ENCODE results near the gene FIBCD1. TPM values are rescaled to one million over a fixed set of nuclear protein-coding genes. Genes with fewer than 3 reads are reported as not detected.

FIBCD1 gene
- total RNA-seq, 2 experiments from 2014 or later = not detected

- ChIA-PET POLR2A (no interaction called here), CTCF (no interaction called here)
- Mint-ChIP-seq H3K9me3 (no peaks in the 10 kb centered on the region), H3K4me3 (no peak overlapping the region), H3K4me1 (no peaks in the 10 kb centered on the region), H3K27me3 (no peaks in the 10 kb centered on the region), H3K36me3 (ENCODE audit: low read depth) (no peaks in the 10 kb centered on the region), H3K27ac (no peak overlapping the region)
- no peak for DNase-seq
Measured at GRCh38 chr9:130897848-130898551, 41.0 kb downstream of the FIBCD1 start.

DNA sequence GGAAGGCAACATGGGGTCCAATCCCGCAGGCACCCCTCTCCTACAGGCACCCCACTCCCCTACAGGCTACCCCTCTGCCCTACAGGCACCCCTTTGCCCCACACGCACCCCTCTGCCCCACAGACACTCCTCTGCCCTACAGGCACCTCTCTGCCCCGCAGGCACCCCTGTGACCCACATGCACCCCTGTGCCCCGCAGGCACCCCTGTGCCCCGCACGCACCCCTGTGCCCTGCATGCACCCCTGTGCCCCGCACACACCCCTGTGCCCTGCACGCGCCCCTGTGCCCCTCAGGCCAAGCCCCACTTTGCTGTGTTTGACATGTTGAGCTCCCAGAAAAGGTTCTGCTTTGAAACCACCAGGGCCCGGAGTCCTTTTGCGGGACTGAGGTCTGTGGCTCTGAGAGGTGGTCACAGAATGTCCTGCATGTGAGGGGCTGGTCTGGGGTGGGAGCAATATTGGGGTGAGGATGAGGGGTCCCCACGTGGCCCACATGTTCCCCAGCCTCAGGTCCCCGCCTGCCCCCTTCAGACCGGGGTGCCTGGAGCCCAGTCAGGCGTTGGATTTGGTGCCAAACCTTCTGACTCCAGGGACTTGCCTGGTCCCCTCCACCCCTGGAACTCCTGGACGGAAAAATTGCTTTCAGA, 41.8 kb downstream of the FIBCD1 start:
- Mint-ChIP-seq H3K4me1 (no peaks in the 10 kb centered on the region), H3K9me3 (no peaks in the 10 kb centered on the region), H3K27ac (no peak overlapping the region), H3K4me3 (no peak overlapping the region), H3K27me3 (no peaks in the 10 kb centered on the region), H3K36me3 (ENCODE audit: low read depth) (no peaks in the 10 kb centered on the region)
- ChIA-PET POLR2A (no interaction called here), CTCF (no interaction called here)
- DNase-seq = no peak

DNA sequence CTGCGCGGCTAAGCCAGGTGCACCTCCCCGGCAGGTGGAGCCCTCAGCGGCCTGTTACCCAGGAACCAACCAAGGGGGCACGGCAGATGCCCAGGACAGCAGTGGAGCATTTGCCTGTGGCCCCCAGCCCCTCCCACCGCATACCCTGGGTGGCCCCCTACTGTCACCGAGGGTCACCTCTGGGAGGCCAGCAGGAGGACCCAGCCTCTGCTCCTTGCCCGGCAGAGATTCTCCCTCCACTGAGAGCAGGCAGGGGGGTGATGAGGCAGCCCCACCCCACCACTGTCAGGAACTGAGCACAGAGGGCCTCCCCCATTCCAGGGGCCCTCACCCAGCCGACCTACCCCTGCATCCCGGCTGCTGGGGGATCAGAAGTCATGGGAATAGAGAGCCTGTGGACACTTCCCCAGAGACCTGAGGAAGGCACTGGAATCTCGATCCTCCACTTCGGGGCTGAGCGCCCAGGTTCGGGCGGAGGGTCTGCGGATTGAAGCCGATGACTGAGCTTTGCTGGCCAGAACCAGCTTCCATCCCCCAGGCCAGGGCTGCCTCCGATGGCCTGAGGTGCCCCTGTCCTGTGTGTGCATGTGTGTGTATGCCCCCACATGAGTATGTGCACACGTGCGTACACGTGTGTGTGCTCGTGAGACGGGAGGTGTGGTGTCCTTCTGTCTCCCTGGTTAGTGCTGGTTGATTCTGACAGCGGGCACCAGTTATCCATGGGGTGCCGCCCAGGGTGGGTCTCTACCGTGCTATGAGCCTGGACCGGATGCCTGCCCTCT, 42.6 kb downstream of the FIBCD1 start, which contains the start of gene QRFP:
TSS of gene QRFP (minus strand) at position 580 of the 782 bp plus-strand sequence. CDS start 2,974 bp downstream, outside the sequence.
- H3K27ac Mint-ChIP-seq = no peak within 1 kb of the TSS
- no peaks in the 10 kb centered on the region for H3K9me3 Mint-ChIP-seq
- POLR2A ChIA-PET = no interaction called here
- no peaks in the 10 kb centered on the region for H3K4me1 Mint-ChIP-seq
- H3K27me3 Mint-ChIP-seq = no peaks in the 10 kb centered on the region
- no peak for DNase-seq
- CTCF ChIA-PET = no interaction called here
- no peak within 1 kb of the TSS for H3K4me3 Mint-ChIP-seq
- H3K36me3 Mint-ChIP-seq (ENCODE audit: low read depth) = no peaks in the 10 kb centered on the region

GRCh38 chr9:130895481-130896232, 43.4 kb downstream of the FIBCD1 start:
- DNase-seq = no peak
- CTCF ChIA-PET = interaction anchor here (0.6 to 1.4 kb wide), 3 partner anchors 12 to 43 kb away, joined by 3 to 5 read pairs (median 4); no protein-coding TSS in a partner anchor
- no peak overlapping the region for H3K4me3 Mint-ChIP-seq

DNA sequence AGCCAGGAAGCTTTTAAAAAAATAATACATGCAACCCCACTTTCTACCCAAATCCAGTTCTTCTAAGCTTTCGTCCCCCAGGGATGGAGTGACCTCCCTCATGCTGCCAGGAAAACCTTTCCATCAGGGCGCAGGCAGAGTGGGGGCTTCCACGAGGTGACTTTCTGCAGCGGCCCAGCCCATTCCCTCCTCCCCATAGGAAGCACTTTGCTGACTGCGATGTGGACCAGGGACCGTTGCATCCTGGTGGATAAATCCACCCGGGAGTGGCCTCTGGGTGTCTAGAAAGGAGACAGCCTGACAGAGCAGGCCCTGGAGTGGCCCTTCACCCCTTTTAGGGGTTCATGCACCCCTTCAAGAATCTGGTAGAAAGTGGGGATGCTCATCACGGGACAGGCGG, 44.0 kb downstream of the FIBCD1 start:
- POLR2A ChIA-PET = no interaction called here
- no peak overlapping the region for H3K4me3 Mint-ChIP-seq
- no peaks in the 10 kb centered on the region for H3K27me3 Mint-ChIP-seq
- no peak overlapping the region for H3K27ac Mint-ChIP-seq
- no peaks in the 10 kb centered on the region for H3K4me1 Mint-ChIP-seq
- no peak for DNase-seq
- H3K36me3 Mint-ChIP-seq (ENCODE audit: low read depth) = no peaks in the 10 kb centered on the region
- CTCF ChIA-PET = interaction anchor here (0.6 to 1.4 kb wide), 3 partner anchors 13 to 212 kb away, joined by 3 to 5 read pairs (median 3); no protein-coding TSS in a partner anchor
- no peaks in the 10 kb centered on the region for H3K9me3 Mint-ChIP-seq

More at GRCh38 chr9:130895481-130896232, 43.4 kb downstream of the FIBCD1 start:
- Mint-ChIP-seq H3K9me3 (no peaks in the 10 kb centered on the region), H3K4me1 (no peaks in the 10 kb centered on the region), H3K36me3 (ENCODE audit: low read depth) (no peaks in the 10 kb centered on the region), H3K27ac (no peak overlapping the region), H3K27me3 (no peaks in the 10 kb centered on the region)
- POLR2A ChIA-PET = no interaction called here

- H3K4me3 Mint-ChIP-seq = no peak overlapping the region
- CTCF ChIA-PET = interaction anchor here (0.6 to 1.4 kb wide), 3 partner anchors 13 to 212 kb away, joined by 3 to 5 read pairs (median 3); no protein-coding TSS in a partner anchor
- no peak overlapping the region for H3K27ac Mint-ChIP-seq
- DNase-seq = no peak
- no peaks in the 10 kb centered on the region for H3K36me3 Mint-ChIP-seq (ENCODE audit: low read depth)
- POLR2A ChIA-PET = no interaction called here
- no peaks in the 10 kb centered on the region for H3K4me1 Mint-ChIP-seq
- H3K27me3 Mint-ChIP-seq = no peaks in the 10 kb centered on the region
- no peaks in the 10 kb centered on the region for H3K9me3 Mint-ChIP-seq
Measured at GRCh38 chr9:130894546-130894945, 44.5 kb downstream of the FIBCD1 start.

DNA sequence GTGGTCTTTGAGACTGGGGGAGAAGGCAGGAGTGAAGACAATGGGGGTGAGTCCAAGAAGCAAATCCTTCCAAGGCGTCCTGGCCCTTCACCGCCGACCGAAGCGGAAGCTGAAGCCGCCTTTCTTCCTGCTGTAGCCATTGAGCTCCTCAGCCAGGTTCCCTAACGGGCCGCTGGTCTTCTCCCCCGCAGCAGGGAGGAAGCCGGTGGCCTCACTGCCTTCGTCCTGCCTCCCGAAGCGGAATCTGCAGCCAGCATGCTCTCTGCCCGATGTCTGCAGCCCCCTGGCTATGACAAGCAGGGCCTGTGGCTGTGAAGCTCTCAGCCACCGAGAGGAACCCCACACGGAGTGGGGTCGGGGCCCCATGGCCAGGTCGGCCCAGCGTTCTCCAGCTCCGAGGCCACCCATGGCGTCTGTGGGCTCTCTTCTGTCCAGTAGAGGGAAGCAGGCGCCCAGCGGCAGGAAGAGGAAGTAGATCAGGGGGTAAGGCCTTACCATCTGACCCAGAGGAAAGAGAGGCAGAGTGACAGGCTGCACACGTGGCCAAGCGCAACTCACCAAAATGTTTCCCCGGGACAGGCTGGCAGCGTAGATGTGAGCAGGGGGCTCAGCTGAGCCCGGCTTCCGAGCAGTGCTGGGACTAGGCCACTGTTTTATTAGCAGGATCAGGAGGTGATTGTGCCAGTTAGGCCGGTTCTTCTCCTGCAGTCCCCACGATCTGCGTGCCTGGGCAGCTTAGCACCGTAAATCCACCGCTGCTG, 45.5 kb downstream of the FIBCD1 start:
- Mint-ChIP-seq H3K36me3 (ENCODE audit: low read depth) (no peaks in the 10 kb centered on the region), H3K27ac (no peak overlapping the region), H3K4me1 (no peaks in the 10 kb centered on the region), H3K27me3 (no peaks in the 10 kb centered on the region), H3K4me3 (no peak overlapping the region), H3K9me3 (no peaks in the 10 kb centered on the region)
- DNase-seq = no peak
- POLR2A ChIA-PET = no interaction called here
- CTCF ChIA-PET = no interaction called here

DNA sequence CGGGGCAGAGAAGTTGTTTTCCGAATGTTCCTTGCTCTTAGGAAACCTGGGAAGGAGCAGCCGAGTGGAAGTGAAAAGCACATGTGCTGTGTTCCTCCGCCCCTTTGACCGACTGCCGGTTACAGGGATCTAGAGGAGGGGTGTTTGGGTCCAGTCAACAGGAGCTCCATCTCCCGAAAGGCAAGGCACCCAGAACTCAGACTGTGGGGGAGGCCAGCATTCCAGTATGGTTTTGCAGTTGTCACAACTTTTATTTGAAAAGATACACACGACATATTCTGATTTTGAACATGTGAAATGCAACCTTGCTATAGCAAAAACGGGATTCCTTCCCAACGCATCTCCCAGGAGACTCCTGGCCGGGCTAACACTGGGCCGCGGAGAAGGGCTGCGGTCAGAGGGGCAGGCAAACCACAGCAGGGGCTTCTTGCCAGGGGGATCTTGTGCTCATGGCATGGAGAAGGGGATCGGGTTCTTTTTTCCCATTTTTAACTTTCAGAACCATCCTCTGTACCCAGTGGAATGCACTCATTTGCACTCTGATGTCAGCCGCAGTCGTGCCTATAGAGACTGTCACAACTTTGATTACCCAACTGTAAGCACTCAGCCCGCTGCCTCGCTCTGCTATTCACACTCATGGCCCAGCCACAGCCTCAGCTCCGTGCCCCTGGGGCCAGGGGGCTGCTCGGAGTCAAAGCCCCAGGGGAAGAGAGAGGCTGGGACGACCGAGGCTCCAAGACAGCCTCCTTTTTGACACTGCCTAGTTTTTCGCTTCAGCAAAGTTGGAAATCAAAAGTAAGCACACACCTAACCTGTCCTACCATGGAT, 46.4 kb downstream of the FIBCD1 start:
- no peak overlapping the region for H3K27ac Mint-ChIP-seq
- DNase-seq = no peak
- H3K9me3 Mint-ChIP-seq = no peaks in the 10 kb centered on the region
- ChIA-PET CTCF (no interaction called here), POLR2A (no interaction called here)
- H3K4me3 Mint-ChIP-seq = no peak overlapping the region
- no peaks in the 10 kb centered on the region for H3K27me3 Mint-ChIP-seq
- no peaks in the 10 kb centered on the region for H3K36me3 Mint-ChIP-seq (ENCODE audit: low read depth)
- no peaks in the 10 kb centered on the region for H3K4me1 Mint-ChIP-seq

DNA sequence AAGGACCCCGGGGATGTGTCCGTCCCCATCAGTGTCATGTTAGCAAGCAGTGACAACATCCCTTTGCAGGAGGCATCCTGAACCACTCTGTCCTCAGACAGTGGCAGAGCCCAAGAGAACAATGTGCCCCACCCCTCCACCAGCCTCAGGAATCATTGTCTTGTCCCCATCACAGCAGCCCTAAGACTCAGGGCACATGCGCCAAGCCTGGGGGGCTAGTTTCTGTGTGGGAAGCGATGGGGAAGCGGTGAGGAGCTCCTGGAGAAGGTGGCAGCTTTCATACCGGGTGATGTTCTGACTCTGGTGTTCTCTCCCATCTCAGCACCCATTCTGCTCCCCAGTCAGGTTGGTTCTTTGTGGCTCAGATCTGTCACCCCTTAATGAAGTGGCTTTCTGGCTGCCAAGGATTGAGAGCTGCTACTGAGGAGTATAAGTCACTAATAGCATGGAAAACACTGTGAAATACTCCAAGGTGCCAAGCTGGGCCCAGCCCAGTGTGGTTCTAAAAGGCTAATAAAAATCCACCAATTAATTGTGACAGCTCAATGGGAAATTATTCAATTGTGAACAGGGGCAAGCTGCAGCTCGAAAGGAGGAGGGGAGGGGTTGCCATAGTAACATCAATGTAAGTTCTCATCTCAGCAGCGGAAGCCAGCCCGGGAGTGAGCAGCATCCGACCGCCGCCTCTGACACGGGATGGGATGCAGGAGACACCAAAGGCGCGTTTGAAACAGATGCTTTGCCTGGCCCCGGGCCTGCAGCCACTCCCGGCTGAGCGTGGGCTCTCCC, 47.2 kb downstream of the FIBCD1 start:
- Mint-ChIP-seq H3K27me3 (no peaks in the 10 kb centered on the region), H3K4me3 (no peak overlapping the region), H3K4me1 (no peaks in the 10 kb centered on the region), H3K36me3 (ENCODE audit: low read depth) (no peaks in the 10 kb centered on the region), H3K9me3 (no peaks in the 10 kb centered on the region), H3K27ac (no peak overlapping the region)
- CTCF ChIA-PET = interaction anchor here (0.6 kb wide), 1 partner anchor 501 kb away, joined by 4 read pairs; no protein-coding TSS in a partner anchor
- POLR2A ChIA-PET = no interaction called here
- DNase-seq = no peak

DNA sequence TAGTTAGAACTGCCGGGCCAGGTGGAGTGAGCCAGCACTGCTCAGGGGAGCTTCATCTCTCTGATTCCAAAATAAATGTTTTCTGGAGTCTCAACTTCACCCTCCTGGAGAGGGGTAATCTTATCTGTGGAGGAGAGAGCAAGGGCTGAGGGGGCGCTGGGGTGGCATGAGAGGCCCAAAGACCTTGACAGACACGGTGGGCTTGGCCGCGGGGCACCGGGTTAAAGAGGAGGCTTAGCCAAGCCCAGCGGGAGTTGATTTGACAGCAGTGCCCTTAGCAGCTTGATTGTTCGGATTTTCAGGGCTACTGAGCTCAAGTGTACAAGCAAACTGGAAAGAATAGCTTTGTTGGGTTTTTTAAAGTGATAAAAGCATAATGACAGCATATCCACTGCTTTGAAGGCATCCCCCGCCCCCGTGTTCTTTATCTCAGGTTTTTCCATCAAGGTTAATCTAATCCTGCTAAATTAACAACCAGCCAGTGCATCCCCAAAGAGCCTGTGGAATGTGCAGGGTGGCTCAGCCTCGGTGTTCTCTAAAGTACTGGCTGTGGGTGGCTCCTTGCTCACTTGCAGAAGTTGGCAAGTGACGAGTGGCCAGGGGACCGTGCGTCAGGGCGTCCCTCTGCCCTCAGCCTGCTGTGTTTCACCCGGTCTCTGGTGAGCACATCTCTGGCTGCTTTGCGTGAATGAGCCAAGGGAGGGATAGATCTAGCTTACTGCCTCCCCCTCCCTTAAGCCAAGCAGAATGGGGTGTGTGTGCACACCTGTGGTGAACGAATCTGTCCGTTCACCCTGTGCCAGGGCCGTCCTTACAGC, 48.0 kb downstream of the FIBCD1 start:
- Mint-ChIP-seq H3K27ac (no peak overlapping the region), H3K36me3 (ENCODE audit: low read depth) (no peaks in the 10 kb centered on the region), H3K4me1 (no peaks in the 10 kb centered on the region), H3K4me3 (no peak overlapping the region), H3K27me3 (no peaks in the 10 kb centered on the region), H3K9me3 (no peaks in the 10 kb centered on the region)
- no peak for DNase-seq
- ChIA-PET CTCF (interaction anchor here (1.1 to 1.2 kb wide), 2 partner anchors 9 to 22 kb away, joined by 3 read pairs; no protein-coding TSS in a partner anchor), POLR2A (no interaction called here)

All from activated CD4-positive, alpha-beta T cell treated with anti-CD3 and anti-CD28 coated beads, Interleukin-2, amount 10 ng/mL, durations not matched to agents 7 days and 5 days (primary cell).